NCI-H1105 treated with DMSO at 0.1 percent for 48 hours (cell line): ENCODE results near the gene KIF18A.
"Not testable (repeated sequence)": the region's sequence is repeated elsewhere in the genome, so short reads cannot be mapped to it uniquely, and the experiment has no call there.

Experiments
- DNase-seq: peaks from one replicate; lab custom pipeline; 2025; lab: John Stamatoyannopoulos, UW

The KIF18A gene

GRCh38 chr11:28106353-28107043 is 1.5 kb downstream of the KIF18A start:
- DNase-seq, result no peak

GRCh38 chr11:28105869-28106268 is 2.1 kb downstream of the KIF18A start:
- DNase-seq, result peak; percentile 13

- DNase-seq, result no peak
Observed at GRCh38 chr11:28104984-28105383, 3.0 kb downstream of the KIF18A start.

DNA sequence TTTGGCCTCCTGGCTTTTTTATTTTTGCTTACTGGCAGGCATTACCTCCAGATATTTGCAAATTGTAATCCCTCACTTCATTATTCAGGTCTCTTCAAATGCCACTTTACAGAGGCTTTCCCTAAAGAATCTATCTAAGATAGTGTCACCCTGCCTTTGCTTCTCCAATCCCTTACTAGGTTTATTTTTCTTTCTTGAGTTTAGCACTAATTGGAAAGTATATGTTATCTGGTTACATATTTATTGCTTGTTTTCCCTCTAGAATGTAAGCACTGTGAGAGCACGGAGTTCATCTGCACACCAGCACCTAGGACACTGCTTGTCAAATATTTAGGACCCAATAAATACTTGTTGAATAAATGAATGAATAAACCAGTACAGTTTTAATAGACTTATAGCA is 3.5 kb downstream of the KIF18A start:
- DNase-seq, result no peak

- not testable (repeated sequence) for DNase-seq
Observed at GRCh38 chr11:28102300-28102699, 5.7 kb downstream of the KIF18A start.

GRCh38 chr11:28100665-28101064 is 7.3 kb downstream of the KIF18A start:
- DNase-seq, result no peak

GRCh38 chr11:28099715-28100114 is 8.2 kb downstream of the KIF18A start:
- DNase-seq, result no peak

GRCh38 chr11:28098257-28098656 is 9.7 kb downstream of the KIF18A start:
- no peak for DNase-seq

GRCh38 chr11:28092786-28093185 is 15.2 kb downstream of the KIF18A start:
- DNase-seq, result no peak

DNA sequence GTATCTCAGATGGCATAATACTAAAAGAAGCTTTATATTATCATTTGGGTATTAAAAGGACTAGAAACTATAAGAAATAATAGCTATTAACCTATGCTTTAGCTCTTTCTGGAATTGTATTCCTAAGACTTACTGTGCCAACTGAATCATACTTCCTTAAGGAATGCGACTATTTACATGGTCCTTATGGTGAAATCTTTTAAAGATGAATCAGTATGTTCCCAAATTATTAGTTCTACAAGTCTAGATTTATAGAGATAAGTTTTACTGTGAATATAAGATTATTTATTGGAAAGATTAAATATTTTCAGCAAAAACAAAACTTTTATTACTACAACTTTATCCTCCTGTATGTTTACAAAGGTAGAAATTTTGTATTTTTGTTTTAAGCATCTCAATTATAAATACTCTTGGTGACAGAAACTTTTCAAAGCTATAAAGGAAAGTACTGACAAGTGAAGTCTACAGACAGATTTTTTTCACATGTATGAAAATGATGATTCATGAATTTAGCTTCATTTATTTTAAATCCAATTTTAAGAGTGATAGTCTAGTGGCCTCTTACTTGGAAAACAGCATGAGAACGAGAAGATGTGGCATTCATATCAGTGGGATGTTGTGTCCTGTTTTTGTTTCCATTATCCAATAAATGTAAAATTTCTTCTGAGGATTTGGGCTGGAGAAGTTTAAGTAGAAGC is 17.8 kb downstream of the KIF18A start:
- DNase-seq, result no peak

DNA sequence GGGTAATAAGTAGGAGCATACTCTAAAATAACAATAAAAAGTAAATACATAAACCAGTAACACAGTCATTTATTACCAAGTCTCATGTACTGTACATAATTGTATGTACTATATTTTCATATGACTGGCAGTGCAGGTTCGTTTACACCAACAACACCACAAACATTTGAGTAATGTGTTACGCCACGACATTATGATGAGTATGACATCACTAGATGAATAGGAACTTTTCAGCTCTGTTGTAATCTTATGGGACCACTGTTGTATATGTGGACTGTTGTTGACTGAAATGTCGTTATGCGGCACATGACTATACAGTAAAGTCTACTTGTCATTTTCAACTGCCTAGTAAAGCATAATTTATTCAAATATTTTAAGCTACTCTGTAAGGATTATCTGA is 18.6 kb downstream of the KIF18A start:
- DNase-seq, result no peak

- not testable (repeated sequence) for DNase-seq
Observed at GRCh38 chr11:28087693-28088092, 20.3 kb downstream of the KIF18A start.

GRCh38 chr11:28087192-28087591 is 20.8 kb downstream of the KIF18A start:
- DNase-seq, result not testable (repeated sequence)

DNA sequence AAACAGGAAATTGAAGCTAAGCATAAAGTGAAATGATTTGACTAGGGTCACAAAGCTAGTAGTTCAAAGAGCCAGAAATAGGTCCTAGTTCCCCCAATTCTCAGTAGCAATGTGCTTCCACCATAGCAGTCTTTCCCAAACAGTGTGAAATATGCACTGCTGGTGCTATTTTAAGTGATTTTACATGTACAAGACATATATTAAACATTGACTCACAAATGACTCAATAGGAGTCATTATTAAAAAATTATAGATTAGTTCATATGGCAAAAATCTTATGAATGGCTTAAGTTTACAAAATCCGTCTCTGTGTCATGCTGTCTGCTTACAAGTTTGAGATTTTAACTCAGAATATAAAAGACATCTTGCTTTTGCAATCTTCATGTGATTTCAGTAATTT is 21.4 kb downstream of the KIF18A start:
- DNase-seq, result no peak

DNA sequence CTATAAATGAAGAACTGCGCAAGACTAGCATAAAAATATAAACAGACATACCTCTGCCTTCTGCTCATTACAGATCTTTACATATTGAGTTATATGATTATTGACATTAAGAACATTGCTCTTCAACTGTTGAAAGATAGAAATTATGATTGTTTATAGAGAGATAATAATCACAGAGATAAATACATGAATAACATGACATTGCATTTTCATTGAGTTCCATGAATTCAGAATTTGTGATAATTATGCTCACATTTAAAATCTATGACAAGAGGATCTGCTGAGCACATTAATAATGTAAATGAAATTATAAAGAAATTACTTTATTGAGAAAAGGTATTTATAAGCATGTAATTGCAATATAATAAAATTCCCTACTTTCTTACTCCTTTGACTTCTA is 24.8 kb downstream of the KIF18A start:
- DNase-seq, result no peak

- no peak for DNase-seq
Observed at GRCh38 chr11:28077521-28077920, 30.4 kb downstream of the KIF18A start.

- no peak for DNase-seq
Observed at GRCh38 chr11:28072321-28072720, 35.6 kb downstream of the KIF18A start.

- DNase-seq, result no peak
Observed at GRCh38 chr11:28071305-28071704, 36.7 kb downstream of the KIF18A start.

- DNase-seq, result no peak
Observed at GRCh38 chr11:28058333-28058732, 49.6 kb downstream of the KIF18A start.

- no peak for DNase-seq
Observed at GRCh38 chr11:28054821-28055220, 53.1 kb downstream of the KIF18A start.

DNA sequence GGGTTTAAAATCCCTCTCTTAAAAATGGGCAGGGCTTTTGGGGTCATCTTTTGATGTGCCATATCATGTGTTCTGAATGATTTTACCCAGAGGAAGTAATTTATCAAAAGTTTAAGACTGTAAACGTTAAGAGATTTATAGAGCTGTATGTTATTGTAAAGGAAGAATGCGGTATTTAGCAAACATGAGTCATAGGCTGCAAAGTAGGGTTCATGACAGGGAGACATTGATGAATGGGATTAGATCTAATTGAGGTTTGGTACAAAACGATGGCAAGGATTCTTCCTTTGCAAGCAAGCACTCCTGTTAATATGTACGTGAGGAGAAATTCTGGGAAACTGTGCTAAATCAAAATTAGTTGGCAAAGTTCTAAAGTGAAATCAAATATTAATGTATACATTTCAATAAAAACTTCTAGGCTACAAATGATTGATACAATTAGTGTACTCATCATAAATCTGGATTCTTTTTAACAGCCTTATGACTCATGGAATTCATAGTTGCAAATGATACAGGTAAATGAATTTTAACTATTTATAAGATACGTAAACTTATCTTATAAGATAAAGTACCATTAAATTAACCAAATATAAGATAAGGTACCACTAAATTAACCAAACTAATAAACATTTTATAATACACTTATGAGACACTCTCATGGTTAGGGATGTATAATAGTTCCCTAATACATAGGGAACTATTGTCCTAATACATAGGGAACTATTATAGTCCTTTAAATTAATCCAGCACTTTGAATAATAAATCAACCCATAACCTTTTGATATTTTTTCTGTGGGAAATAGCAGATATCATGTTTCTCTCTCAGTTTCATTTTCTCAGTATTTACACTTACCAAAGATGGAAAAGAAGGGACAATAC is 58.4 kb downstream of the KIF18A start:
- DNase-seq, result no peak

- DNase-seq, result no peak
Observed at GRCh38 chr11:28048812-28049211, 59.1 kb downstream of the KIF18A start.
